OCI-LY7 (cell line): ENCODE data around the gene BMP8A. TPM values are rescaled to one million over a fixed set of nuclear protein-coding genes. Genes with fewer than 3 reads are reported as not detected.
"Not testable (repeated sequence)": the region's sequence is repeated elsewhere in the genome, so short reads cannot be mapped to it uniquely, and the experiment has no call there.

Experiments
- BruUV-seq: library from RNA; stranded (reverse); fragments of 400-500 nt; replicated peaks from 2 replicates; lab custom pipeline; 2021; lab: Mats Ljungman, UMichigan
- CTCF ChIA-PET: fragments of 300-600 bp; sonication (Branson Sonifier 250); formaldehyde crosslinking; loops from one replicate; lab custom pipeline; 2022; ENCODE audit warnings: antibody characterized with exemption; ENCODE audit not compliant: unreplicated experiment; lab: Charles Lee
- POLR2A ChIA-PET: fragments of 300-600 bp; sonication (Branson Sonifier 250); formaldehyde crosslinking; loops from one replicate; lab custom pipeline; 2022; ENCODE audit warnings: antibody characterized with exemption; lab: Charles Lee
- DNase-seq: peaks from one replicate; pipeline ENCODE4 v3.0.0-alpha.2; 2015; ENCODE audit warnings: low spot score
- H2AFZ ChIP-seq: fragments of 200-600 bp; sonication (generic), shearing (Covaris generic); 2 replicates; pipeline ENCODE4 v1.6.1; 2014; ENCODE audit warnings: mild to moderate bottlenecking, antibody characterized with exemption, low read length, moderate library complexity
- H3K27ac ChIP-seq: fragments of 200-600 bp; sonication (generic); 2 replicates; pipeline ENCODE4 v1.5.1; 2014; ENCODE audit warnings: mixed run types, low read depth, mild to moderate bottlenecking, moderate library complexity, low read length, inconsistent platforms; ENCODE audit not compliant: poor library complexity, severe bottlenecking
- H3K36me3 ChIP-seq: fragments of 200-600 bp; sonication (generic); 2 replicates; pipeline ENCODE4 v1.6.1; 2014; ENCODE audit warnings: mild to moderate bottlenecking, antibody characterized with exemption, low read length, moderate library complexity, mixed read lengths; ENCODE audit not compliant: insufficient read depth
- H3K4me1 ChIP-seq: fragments of 200-600 bp; sonication (generic); 2 replicates; pipeline ENCODE4 v1.5.1; 2014; ENCODE audit warnings: mild to moderate bottlenecking, low read length; ENCODE audit not compliant: insufficient read depth, poor library complexity, severe bottlenecking
- H3K4me2 ChIP-seq: fragments of 200-600 bp; sonication (generic); 2 replicates; pipeline ENCODE4 v1.6.1; 2014; ENCODE audit warnings: mild to moderate bottlenecking, low read length
- H3K4me3 ChIP-seq: fragments of 200-600 bp; sonication (generic); 2 replicates; pipeline ENCODE4 v1.5.1; 2014; ENCODE audit warnings: mild to moderate bottlenecking, low read depth, low read length; ENCODE audit not compliant: poor library complexity, severe bottlenecking
- H3K79me2 ChIP-seq: fragments of 200-600 bp; sonication (generic); 2 replicates; pipeline ENCODE4 v1.6.1; 2016; ENCODE audit warnings: low read depth, mild to moderate bottlenecking, low read length, moderate library complexity, mixed read lengths; ENCODE audit not compliant: insufficient read depth
- H3K9me2 ChIP-seq: fragments of 200-600 bp; sonication (generic); 2 replicates; pipeline ENCODE4 v1.6.1; 2016; ENCODE audit warnings: mild to moderate bottlenecking, low read length, mixed read lengths; ENCODE audit not compliant: insufficient read depth
- H3K9me3 ChIP-seq: fragments of 200-600 bp; sonication (generic); 2 replicates; pipeline ENCODE4 v1.6.1; 2014; ENCODE audit warnings: mild to moderate bottlenecking, mixed run types, low read length, mixed read lengths
- H4K20me1 ChIP-seq: fragments of 200-600 bp; sonication (generic); 2 replicates; pipeline ENCODE4 v1.6.1; 2014; ENCODE audit warnings: mild to moderate bottlenecking, antibody characterized with exemption, low read length, moderate library complexity, mixed read lengths; ENCODE audit not compliant: insufficient read depth
- CTCF ChIP-seq: fragments of 200-600 bp; sonication (generic); conservative IDR thresholded peaks from 2 replicates; pipeline ENCODE4 v1.5.1; 2014; ENCODE audit warnings: mild to moderate bottlenecking, antibody characterized with exemption, low read length, moderate library complexity, mixed read lengths
- EZH2phosphoT487 ChIP-seq: fragments of 200-600 bp; sonication (generic); IDR thresholded peaks from 2 replicates; pipeline ENCODE4 v1.6.1; 2018; ENCODE audit warnings: low read depth, borderline replicate concordance, mild to moderate bottlenecking, mixed run types, antibody characterized with exemption, low read length, moderate library complexity, mixed read lengths
- intact Hi-C: fragments of 100-400 bp; cut with micrococcal nuclease; formaldehyde crosslinking; loops from one replicate; pipeline ENCODE4 v1.10.0; 2022; ENCODE audit not compliant: unreplicated experiment
- total RNA-seq, 2 experiments: library from RNA; depleted of rRNA in 1 of 2; stranded (reverse); fragments of >200 nt in 1 of 2; shearing (Covaris generic) in 1 of 2; gene quantifications; 2 replicates each; pipeline ENCODE4 v1.2.3, GENCODE V29; 2014 to 2022

The BMP8A gene
- total RNA-seq, 2 experiments from 2014 or later = 0.32 to 0.44 TPM

DNA sequence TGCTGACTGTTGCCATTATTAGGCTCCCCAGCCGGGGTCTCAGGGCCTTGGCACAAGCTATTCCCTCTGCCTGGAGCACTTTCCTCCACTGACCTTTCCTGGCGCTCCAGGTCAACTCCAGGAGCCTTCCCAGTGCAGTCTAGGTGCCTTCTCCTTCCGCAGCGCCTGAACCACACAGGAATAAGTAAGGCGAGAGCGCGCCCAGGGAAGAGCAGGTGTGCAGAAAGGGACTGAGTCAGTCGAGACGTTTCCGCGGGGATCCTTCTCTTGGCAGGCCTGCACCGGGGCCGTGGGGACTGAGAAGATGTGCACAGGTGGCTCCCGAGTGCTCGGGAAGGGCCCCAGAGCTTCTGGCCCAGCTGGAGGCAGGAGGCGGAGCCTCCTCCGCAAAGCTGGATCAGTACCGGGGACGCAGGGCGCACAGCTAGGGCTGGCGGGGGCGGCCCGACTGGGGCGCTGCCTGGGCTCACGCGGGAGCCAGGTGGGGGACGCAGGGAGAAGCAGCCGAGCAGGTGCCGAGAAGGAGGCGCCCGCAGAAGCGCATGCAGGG, 765 bp upstream of the BMP8A start:
- Histone ChIP-seq H3K4me1 (peaks cover 7% of the 10 kb centered on the region), H3K27ac (no peak overlapping the region), H3K9me3 (no peaks in the 10 kb centered on the region), H3K4me3 (peak overlapping the region; percentile 58), H2AFZ (no peak overlapping the region), H4K20me1 (no peaks in the 10 kb centered on the region), H3K4me2 (peak overlapping the region; percentile 64), H3K9me2 (no peaks in the 10 kb centered on the region), H3K79me2 (no peaks in the 10 kb centered on the region), H3K36me3 (peaks cover 23% of the 10 kb centered on the region)
- intact Hi-C loops = no loop called here
- ChIA-PET CTCF (no interaction called here), POLR2A (no interaction called here)
- TF ChIP-seq EZH2phosphoT487 = no peak
- TF ChIP-seq CTCF = no peak
- no peak for DNase-seq
- no TSS peak for BruUV-seq

- H3K9me2 ChIP-seq, BruUV-seq, H3K4me2 ChIP-seq, H3K27ac ChIP-seq, H2AFZ ChIP-seq, H3K36me3 ChIP-seq, DNase-seq, H3K4me3 ChIP-seq, H4K20me1 ChIP-seq, POLR2A ChIA-PET, H3K79me2 ChIP-seq, CTCF ChIA-PET, H3K9me3 ChIP-seq, intact Hi-C loops, H3K4me1 ChIP-seq: not testable (repeated sequence)
These were observed 944 bp downstream of the BMP8A start for GRCh38 chr1:39492118-39493042.

GRCh38 chr1:39493043-39493810, 1.8 kb downstream of the BMP8A start:
- H3K9me3 ChIP-seq, CTCF ChIA-PET, H3K4me1 ChIP-seq, H4K20me1 ChIP-seq, H3K4me3 ChIP-seq, intact Hi-C loops, POLR2A ChIA-PET, H3K27ac ChIP-seq, DNase-seq, BruUV-seq, H2AFZ ChIP-seq, H3K4me2 ChIP-seq, H3K9me2 ChIP-seq, H3K79me2 ChIP-seq, H3K36me3 ChIP-seq: not testable (repeated sequence)
